ENCODE measurements around the gene TNFAIP2.

The TNFAIP2 gene

DNA sequence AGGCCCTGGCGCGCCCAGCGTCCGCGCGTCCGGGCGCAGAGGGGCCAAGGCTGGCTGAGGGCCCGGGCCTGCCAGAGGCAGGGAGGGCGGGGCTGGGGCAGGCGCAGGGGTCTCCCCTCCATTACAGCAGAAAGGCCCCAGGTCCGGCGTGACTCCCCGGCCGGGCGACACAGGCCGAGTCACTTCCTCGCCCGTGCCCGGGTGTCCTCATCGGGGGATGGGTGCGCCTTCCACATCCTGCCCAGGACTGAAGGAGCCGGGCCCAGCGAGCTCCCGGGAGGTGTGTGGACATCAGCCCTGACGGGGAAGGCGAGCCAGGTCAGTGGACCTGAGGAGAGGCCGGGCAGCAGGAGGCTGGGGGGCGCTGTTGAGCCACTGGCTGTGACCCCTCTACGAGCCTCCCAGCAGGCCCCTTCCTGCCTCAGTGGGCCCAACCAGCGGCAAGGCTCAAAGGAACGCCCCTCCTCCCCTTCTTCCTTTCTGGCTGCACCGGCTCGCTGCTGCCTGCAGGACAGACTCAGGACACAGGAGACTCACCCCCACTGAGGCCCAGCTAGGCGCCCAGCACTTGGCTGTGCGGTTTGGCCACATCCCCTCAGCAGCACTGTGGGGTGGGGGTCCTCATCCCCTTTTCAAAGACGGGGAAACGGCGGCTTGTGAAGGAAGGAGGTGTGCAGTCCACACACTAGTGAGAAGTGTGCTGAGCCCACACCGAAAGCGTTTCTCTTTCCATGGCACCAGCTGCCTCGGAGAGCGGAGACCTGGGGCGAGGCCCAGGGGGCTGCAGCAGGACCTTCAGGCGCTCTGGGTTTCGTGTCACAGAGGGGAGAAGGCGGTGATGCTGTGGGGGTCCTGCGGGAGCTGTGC, 606 bp downstream of the TNFAIP2 start:
- DNase-seq, result no peak

DNA sequence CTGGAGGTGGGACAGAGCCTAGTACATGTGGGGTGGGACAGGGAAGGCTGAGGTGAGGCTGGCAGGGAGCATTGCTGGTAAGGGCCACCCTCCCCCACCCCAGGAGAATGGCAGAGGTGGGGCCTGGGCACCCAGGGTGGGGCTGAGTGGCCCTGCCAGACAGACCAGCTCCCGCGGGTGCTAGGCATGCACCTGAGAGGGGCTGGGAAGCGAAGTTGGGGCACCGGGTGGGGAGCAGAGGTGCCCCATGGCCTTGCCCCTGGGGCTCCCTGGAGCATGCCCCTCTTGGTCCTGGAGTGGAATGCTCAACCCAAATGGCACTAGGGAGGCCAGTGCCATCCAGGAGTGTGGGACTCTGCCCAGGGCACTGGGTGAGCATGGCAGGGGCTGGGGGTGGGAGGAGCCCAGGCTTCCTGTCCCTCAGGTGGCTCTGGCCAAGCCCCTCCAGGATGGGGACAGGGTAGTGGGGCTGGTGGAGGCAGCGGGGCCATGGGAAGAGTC, 1.3 kb downstream of the TNFAIP2 start:
- DNase-seq, result no peak

DNA sequence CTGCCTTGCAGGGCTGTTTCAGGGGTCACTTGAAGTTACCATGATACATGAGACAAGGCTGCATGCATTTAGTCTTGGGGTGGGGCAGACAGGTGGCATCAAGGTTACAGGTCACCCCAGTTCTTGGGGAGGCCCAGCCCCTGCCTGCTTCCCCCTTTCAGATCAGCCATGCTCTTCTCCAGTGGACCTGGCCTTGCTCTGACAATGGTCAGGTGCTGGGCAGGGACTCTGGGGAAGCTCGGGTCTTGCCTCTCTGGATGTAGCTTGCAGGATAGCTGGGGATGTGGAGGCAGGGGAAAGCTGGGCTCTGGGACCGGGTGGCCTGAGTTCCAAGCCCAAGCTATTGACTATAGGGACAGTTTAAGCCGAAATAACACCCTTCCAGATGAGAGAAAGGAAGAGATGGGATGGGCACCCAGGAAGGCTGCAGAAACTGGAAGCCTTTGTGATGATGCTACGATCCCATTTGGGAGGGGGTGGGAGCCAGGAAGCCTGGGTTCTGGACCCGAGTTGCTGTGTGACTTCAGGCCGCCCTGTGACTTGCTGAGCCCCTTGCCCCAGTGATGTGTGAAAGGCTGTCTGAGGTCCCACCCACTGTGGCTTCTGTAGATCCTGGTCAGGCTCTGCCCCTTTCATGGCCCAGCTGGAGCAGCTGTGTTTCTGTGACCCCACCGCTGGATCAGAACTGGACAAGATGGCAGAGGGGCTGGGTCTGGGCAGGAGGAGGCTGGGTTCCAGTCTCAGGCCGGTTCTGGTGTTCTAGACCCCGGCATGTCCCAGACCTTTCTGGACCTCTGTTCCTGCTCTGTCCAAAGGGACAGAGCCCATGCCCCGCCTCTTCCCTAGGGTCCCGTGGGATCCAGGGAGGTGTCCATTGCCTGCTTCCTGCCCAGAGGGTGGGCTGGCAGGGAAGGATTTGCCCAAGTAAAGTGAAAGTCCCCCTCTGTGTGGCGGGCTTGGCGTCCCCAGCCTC, 2.1 kb downstream of the TNFAIP2 start:
- no peak for DNase-seq

DNA sequence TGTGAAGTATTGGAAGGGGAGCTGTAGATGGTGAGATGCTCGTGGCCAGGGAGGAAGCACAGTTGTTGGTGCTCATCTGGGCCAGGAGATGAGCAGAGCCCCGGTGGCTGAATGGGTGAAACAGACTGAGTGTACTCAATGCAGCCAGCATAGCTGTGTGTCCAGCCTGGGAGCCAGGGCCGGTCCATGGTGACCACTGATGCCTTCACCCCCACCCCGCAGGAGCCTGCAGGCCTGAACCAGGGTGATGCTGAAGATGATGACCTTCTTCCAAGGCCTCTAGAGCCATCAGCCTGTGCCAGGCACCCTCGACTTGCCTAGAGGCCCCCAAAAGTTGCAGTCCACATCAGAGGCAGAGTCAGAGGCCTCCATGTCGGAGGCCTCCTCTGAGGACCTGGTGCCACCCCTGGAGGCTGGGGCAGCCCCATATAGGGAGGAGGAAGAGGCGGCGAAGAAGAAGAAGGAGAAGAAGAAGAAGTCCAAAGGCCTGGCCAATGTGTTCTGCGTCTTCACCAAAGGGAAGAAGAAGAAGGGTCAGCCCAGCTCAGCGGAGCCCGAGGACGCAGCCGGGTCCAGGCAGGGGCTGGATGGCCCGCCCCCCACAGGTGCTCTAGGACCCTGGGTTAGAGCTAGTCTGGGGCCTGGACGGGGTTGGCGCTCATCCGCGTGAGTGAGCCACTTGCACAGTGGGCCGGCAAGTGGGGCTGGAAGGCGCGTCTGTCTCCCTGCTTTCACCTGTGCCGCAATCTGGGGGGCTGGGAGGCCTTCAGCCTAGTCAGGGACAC, 3.0 kb downstream of the TNFAIP2 start:
- DNase-seq, result no peak

DNA sequence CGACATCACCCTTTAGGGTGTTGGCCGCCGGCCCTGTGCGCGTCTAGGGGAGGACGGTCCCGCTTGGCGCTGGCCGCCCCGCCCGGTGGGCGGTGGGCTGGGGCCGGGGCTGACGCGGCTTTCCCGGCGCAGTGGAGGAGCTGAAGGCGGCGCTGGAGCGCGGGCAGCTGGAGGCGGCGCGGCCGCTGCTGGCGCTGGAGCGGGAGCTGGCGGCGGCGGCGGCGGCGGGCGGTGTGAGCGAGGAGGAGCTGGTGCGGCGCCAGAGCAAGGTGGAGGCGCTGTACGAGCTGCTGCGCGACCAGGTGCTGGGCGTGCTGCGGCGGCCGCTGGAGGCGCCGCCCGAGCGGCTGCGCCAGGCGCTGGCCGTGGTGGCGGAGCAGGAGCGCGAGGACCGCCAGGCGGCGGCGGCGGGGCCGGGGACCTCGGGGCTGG, 3.6 kb downstream of the TNFAIP2 start:
- DNase-seq, result no peak

DNA sequence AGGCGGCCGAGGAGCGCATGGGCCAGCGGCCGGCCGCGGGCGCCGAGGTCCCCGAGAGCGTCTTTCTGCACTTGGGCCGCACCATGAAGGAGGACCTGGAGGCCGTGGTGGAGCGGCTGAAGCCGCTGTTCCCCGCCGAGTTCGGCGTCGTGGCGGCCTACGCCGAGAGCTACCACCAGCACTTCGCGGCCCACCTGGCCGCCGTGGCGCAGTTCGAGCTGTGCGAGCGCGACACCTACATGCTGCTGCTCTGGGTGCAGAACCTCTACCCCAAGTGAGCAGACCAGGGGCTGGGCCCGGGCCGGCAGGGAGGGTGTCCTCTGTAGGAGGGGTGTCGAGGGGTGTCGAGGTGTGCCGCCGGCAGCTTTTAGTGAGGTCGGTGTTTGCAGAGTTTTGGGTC, 4.1 kb downstream of the TNFAIP2 start:
- no peak for DNase-seq

DNA sequence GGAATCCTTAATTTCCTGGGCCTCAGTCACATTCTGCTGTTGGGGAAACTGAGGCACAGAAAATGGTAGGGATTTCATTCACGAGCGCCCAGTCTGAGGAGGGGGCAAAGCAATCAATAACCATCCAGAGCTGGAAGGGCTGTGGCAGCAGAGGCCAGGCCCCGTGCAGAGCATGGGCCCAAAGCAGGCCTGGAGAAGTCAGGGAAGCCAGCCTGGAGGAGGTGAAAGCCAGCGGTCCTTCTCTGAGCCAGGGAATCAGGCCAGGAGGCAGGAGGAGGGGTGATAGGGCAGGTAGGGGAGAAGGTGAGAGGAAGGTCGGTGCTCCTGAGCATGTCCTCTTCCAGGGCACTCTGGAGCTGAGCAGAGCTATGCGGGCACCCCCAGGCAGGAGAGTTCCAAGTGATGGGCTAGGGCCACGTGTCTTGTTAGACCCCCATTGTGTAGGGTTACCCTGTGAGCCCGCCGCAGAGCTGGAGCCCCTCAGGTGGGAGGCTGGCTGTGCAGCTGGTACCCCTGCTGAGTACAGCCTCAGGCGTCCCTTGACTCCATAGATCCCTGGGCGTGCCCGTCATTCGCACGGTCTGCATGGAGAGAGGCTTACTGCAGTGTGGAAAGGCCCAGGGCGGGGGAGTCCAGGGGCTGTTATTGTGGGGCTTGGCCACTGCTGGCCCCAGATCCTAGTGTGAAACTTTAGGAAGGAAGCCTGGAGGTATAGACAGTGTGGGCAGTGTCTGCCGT, 4.8 kb downstream of the TNFAIP2 start:
- no peak for DNase-seq

DNA sequence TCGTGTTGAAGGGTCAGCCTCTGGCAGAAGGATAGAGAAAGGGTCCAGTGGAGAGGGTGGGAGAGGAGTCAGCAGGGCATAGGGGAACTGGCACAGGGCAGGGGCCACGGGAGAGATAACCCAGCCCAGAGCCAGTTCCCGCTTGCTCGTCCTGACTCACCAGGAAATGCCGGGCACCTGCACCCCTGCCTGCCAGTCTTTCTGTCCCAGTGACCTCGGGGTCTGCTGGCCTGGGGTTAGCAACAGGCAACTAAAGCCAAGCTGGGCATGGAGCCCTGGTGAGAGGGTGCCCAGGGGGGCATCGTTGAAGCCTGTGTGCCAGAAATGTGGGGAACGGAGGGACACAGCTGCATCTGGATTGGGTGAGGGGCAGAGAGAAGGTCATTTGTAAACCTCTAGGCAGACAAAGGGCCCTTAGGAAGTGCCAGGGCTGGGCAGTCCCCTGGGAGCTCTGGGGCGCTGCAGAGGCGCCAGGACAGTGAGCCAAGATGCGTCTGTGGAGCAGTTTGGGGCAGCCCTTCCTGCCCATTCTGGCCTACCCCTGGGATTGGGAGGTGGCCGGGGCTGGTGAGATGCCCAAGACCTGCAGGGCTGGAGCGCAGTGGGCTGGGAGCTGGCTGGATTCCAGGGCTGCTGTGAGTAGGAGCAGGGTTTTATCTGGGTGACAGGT, 5.5 kb downstream of the TNFAIP2 start:
- no peak for DNase-seq

DNA sequence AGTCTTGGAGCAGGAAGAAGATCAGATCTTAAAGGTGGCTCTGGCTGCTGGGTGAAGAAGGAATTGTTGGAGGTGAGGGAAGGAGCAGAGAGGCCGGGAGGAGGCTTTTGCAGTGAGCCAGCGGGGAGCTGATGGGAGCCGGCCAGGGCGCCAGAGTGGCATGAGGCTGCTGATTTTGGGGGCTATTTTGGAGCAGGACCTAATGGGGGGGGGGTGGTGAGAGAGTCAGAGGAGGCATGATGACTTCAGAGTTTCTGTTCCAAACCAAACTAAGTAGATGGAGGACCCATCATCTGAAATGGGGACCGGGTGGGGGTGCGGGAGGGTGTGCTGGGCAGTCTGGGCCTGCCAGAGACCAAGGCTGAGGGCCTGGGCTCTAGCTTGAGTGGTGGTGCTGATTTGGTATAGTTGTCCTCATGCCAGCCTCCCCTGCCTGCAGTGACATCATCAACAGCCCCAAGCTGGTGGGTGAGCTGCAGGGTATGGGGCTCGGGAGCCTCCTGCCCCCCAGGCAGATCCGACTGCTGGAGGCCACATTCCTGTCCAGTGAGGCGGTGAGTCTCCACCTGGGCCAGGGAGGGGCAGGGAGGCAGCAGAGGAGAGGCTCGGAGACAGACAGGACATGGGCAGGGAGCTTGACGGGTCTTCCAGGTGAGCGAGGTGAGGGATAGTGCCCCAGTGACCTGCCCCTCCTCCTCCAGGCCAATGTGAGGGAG, 6.2 kb downstream of the TNFAIP2 start:
- DNase-seq, result no peak

DNA sequence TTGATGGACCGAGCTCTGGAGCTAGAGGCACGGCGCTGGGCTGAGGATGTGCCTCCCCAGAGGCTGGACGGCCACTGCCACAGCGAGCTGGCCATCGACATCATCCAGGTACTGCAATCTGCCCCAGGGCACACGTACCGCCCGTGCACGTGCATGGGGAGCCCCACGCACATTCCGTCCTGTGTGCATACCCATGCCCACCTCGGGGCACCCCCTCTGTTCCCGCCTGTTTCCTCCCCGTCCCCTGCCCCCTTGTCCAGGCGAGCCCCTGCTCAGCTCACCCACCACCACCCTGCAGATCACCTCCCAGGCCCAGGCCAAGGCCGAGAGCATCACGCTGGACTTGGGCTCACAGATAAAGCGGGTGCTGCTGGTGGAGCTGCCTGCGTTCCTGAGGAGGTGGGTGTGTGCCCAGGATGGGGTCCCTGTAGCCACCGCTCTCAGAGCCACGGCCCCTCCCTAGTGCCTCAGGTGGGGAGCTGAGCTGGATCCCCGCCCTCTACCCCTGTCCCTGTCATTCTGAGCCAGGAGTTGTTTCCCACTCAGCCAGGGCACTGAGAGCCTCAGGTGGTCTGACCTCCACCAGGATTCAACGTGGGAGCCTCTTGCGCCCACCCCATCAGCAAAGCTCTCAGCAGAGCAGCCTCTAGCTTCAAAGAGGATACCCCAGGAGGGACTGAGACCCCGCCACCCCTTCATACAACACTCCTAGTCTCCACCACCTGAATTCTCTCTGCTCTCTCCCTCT, 6.9 kb downstream of the TNFAIP2 start:
- no peak for DNase-seq

DNA sequence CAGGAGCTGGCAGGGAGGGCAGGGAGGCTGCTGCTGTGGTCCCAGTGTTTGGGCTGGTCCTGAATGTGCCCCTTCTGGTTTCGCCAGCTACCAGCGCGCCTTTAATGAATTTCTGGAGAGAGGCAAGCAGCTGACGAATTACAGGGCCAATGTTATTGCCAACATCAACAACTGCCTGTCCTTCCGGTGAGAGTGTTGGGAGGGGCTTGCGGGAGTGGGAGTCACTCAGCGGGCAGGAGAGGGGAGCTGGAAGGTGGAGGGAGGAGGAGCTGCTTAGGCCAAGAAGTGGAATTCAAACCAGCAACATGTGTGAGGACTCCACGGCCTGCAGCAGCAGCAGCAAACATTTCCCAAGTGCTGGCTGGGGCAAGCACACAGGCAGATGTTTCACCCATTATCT, 7.7 kb downstream of the TNFAIP2 start:
- DNase-seq, result no peak

DNA sequence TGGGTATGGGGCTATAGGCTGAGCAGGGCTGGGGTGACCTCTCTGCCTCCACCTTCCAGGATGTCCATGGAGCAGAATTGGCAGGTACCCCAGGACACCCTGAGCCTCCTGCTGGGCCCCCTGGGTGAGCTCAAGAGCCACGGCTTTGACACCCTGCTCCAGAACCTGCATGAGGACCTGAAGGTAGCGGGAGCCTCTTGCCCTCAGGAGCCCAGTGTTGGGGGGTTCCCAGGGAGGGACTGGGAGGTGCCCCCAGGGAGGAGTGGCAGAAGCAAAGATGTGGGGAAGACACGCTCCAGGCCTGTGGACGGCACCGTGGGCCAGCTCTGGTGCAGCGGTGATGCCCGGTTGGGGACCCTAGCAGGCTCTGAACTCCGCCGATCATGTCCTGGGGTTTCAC, 8.3 kb downstream of the TNFAIP2 start:
- DNase-seq, result no peak

DNA sequence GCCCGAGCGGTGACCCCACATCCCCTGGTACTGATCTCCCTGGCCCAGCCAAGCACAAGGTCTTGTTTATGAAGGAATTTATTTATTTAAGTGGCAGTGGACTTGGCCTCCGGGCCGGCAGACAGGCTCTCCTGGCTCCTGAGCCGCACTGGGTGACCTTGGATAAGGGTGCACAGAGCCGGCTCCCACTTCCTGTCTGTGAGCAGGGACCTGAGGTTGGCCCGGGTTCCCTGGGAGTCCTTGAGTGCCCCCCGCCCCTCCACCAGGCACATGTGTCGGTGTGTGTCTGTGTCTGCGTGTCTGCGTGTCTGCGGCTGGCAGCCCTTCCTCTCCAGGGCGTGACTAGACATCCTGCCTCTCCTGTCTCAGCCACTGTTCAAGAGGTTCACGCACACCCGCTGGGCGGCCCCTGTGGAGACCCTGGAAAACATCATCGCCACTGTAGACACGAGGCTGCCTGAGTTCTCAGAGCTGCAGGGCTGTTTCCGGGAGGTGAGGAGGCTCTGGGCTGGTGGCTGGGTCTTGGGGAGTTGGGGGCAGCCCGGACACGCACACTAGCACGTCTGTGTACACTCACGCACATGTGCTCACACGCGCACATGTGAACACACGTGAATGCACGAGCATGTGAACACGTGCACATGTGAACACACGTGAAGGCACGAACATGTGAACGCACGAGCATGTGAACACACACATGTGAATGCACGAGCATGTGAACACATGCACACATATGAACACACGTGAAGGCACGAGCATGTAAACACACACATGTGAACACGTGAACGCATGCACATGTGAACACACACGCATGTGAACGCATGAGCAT, 9.3 kb downstream of the TNFAIP2 start:
- no peak for DNase-seq

DNA sequence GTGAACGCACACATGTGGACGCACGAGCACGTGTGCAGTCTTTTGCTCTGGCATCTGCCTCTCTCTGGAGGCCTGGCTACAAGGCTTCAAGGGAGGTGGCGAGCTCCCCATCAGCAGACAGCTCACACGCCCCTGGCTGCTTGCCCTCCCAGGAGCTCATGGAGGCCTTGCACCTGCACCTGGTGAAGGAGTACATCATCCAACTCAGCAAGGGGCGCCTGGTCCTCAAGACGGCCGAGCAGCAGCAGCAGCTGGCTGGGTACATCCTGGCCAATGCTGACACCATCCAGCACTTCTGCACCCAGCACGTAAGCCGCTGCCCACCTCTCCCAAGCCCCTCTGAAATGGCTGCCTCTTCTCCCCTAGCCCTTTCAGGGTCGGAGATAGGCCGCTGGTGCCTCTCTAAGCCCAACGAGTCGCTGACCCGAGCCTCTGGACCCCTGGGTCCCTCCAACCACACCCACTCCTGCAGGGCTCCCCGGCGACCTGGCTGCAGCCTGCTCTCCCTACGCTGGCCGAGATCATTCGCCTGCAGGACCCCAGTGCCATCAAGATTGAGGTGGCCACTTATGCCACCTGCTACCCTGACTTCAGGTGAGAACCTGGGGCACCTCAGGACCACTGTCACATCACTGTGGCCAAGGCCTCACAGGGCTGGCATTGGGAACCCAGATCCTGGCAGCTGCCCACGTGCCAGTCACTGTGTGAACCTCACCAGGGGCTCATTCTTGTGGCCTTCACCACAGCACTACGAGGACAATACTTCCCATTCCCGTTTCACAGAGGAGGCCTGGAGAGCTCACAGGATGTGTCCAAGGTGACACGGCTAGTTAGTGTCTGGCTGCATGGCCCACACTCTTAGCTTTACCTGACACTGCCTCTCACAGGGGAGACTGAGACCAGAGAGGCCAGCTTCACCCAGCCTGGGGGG, 10.2 kb downstream of the TNFAIP2 start:
- no peak for DNase-seq

DNA sequence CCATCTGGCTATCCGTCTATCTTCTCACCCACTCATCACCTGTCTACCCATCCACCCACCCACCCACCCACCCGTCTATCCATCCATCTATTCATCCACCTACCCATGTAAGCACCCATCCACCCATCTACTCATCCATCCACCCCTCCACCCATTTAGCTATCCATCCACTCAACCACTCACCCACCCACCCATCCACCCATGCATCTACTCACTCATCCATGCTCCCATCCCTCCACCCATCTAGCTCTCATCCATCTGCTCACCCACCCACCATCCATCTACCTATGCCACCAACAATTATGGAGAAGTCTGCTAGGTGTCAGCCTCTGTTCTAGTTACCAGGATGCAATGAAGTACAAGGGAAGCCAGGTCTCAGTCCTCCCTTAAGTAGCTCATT, 11.1 kb downstream of the TNFAIP2 start:
- no peak for DNase-seq

DNA sequence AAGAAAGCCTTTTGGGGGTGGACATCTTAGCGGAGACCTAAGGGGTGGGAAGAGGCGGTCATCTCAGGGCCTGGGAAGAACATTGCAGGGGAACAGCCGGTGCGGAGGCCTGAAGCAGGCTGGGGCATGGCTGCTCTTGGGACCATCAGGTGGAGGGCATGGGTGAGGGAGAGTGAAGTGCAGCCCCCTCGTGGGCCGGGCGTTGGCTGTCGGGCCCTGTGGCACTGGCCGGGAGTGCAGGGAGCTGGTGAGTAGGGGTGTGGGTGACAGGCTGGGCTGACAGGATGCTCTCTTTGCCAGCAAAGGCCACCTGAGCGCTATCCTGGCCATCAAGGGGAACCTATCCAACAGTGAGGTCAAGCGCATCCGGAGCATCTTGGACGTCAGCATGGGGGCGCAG, 11.7 kb downstream of the TNFAIP2 start:
- DNase-seq, result no peak

DNA sequence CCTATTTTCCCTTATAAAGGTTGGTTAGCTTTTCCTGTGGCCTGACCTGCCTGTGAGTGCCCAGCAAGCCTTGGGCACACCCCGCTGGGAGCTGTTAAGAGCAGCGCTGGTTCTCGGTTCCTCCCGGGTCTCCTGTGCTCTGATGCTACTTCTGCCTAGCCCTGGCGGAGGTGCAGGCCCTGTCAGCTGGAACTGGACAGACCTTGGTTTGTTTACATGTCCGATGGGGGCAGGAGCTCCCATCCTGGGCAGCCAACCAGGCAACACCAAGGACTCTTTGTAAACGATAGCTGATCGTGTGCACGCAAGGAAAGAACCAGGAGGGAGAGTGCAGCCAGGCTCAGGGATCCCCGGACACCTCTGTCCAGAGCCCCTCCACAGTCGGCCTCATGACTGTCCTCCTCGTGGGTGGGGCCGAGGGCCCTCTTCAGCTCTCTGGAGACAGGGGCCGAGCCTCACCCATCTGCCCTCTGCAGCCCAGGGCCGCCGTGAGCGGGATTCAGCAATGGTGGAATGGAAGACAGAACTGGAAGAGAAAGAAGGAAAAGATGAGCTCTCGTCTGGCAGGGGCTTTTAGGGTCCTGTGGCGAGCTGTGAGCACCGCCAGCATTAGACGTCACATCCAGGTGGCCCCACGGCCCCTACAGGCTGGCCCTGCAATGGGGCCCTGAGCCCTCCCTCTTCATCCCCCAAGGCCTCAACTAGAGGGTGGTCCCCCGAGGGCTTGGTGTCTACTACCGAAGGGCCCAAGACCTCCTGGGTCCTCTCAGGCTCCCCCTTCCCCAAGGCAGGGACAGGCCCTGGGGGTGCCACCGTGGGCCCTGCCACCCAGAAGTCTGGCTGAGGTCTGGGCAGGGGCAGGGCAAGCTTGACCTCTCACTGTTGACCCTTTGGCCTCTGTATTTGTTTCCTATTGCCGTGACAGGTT, 12.3 kb downstream of the TNFAIP2 start:
- no peak for DNase-seq

Data from activated gamma-delta T cell treated with Interleukin-2 at 50 U/mL for 16 hours (primary cell).